ENCODE measurements around the gene MXD3.

DNA sequence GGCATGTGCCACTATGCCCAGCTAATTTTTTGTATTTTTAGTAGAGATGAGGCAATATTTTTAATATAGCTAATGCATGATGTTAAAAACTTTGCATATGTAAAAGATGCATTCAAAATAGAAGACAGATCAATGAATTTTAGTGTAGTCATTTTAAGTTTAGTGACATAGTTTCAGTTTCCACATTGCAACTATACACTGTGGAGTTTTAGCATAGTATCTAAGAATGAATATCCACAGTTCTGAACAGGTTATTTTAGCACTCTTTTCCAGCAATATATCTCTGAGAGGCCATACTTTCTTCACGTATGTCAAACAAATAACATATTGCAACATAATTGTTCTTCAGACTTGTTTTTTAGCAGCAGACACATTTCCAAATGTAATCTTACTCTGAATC, 47.5 kb downstream of the MXD3 start:
- TF ChIP-seq, protein P1, sequence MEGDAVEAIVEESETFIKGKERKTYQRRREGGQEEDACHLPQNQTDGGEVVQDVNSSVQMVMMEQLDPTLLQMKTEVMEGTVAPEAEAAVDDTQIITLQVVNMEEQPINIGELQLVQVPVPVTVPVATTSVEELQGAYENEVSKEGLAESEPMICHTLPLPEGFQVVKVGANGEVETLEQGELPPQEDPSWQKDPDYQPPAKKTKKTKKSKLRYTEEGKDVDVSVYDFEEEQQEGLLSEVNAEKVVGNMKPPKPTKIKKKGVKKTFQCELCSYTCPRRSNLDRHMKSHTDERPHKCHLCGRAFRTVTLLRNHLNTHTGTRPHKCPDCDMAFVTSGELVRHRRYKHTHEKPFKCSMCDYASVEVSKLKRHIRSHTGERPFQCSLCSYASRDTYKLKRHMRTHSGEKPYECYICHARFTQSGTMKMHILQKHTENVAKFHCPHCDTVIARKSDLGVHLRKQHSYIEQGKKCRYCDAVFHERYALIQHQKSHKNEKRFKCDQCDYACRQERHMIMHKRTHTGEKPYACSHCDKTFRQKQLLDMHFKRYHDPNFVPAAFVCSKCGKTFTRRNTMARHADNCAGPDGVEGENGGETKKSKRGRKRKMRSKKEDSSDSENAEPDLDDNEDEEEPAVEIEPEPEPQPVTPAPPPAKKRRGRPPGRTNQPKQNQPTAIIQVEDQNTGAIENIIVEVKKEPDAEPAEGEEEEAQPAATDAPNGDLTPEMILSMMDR (IDR thresholded peaks at IDR 0.05; ENCODE audit: low read length) = no peak
- no peak for TF ChIP-seq EZH2 (IDR thresholded peaks at IDR 0.05; ENCODE audit: borderline replicate concordance, low read length)

Data from OCI-LY1 (cell line).